GM12891 (cell line): Measurements from ENCODE around the gene TRIM34.

Experiments
- PAX5 ChIP-seq: IDR thresholded peaks from 2 replicates; pipeline ENCODE4 v1.6.1; 2011; ENCODE audit warnings: low read length, moderate library complexity, mild to moderate bottlenecking; ENCODE audit not compliant: insufficient read depth, severe bottlenecking
- POLR2AphosphoS5 ChIP-seq: IDR thresholded peaks from 2 replicates; pipeline ENCODE4 v1.6.1; 2011; ENCODE audit warnings: low read depth, low read length, control low read depth
- POU2F2 ChIP-seq: IDR thresholded peaks from 2 replicates; pipeline ENCODE4 v1.6.1; 2011; ENCODE audit warnings: low read depth, mild to moderate bottlenecking, control low read depth, low read length, moderate library complexity
- TAF1 ChIP-seq: IDR thresholded peaks from 2 replicates; pipeline ENCODE4 v1.6.1; 2011; ENCODE audit warnings: low read depth, low read length, control low read depth

DNA sequence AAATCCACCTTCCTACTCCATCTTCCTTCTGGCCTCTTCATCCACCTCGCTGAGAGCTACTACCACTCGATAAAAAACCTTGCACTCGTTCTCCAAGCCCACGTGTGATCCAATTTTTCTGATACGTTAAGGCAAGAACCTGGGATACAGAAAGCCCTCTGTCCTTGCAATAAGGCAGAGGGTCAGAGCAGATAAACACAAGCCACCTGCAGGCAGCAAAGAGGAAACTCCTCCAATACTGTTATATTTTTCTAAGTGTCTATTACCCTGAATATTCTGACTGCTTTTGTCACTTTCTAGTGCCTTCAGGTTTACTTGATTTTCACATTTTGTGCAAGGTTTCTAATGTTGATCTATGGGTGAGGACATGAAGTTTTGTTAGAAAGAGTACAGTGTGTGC, 33.5 kb downstream of the TRIM34 start:
- TF ChIP-seq POU2F2 (no peak), PAX5 (no peak), POLR2AphosphoS5 (no peak), TAF1 (no peak)
